ENCODE measurements around the gene SPSB1.

Gene SPSB1

DNA sequence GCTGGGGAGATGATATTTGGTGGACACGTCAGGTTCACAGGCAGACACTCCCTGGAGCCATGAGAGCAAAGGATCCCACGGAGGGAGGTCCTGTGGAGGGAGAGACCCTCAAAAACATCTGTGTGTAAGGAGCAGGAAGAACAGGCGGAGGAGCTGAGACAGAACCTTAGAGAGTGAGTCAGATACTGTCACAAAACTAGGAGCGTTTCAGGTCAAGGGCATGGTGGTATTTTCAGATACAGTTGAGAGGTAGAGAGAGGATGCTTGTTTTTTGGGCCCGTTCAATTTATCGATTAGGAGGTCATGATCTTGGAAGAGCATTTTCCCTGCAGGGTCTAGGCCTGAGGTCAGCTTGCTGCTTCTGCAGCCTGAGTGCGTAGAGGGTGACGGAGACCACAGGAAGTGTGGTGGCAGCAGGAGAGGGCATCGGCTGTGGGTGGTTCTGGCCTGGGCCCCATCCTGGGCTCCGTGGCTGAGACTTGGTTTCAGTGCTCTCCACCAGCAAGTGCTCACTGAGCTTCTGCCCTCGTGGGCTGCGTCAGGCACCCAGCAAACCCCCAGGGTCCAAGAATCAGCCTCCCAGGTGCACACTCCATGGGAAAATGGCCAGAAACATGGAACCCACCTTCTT, 39.9 kb downstream of the SPSB1 start:
- DNase-seq: no peak
- intact Hi-C loops (cut with DNase I): no loop called here

DNA sequence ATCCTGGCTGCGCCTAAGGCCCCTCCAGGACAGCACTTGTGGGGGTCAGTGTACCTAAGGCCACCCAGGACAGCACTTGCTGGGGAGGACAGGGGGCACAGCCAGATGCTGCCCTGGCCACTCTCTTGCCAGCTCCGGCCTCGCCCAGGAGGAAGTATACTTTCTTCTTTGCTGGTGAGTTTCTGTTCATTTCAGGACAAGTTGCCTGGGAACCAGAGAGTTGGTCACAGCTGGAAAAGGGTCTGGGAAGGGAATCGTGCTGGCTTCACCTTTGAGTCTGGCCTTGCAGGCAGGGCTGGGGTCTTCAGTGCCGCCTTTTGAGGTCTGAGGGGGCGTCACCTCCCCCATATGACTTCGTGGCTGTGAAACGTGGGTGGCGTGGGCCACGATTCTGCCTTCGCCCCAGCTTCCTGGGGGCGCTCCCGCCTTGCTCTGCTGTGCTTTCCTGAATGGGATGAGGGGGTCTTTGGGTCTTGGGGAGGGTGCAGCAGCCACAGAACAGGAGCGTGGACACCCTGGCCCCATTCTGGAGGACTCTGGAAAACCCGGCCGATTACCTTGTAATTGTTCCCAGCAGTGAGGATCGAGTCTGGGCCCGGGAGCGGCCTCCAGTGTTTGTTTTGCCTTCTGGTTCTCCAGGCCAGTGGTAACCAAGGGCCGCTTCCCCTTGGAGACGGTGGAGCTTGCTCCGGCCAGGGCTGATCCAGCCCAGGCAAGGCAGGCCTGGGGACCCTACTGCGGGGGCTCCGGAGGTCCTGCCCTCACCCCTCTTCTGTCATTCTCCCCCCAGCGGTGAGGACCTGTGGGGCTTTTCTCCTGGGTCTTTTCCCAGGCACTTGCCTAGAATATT, 45.9 kb downstream of the SPSB1 start:
- DNase-seq: no peak
- intact Hi-C loops (cut with DNase I): no loop called here

DNA sequence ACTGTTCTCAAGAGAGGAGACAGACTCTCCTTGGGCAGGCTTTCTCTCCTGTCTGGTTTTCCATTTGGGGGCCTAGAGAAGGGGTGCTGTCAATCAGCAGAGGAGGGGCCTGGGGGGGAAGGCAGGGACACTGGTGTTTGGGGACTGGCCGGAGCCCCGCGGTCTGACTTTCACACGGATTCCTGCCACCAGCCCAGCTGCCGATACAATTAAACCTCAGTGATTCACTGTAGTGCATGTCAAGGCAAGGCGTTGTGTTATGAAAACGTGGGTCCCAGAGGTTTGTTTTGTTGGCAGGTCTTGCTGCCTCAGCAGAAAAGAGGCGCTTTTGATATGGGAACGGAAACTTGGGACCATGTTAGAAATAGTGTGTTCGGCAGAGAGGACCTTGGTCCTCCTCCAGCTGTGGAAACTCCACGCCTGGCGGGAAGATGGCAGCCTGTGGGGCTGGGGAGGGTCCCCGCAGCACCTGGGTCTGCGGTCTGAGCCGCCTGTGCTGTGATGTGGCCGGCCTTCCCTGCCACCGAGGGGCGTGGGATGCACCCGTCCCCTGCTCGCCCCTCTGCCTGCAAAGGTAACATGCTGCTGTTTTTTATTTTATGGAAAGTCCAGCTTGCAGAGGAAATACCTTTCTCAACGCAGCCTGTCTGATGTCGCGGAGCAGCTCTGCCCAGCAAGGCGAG, 47.6 kb downstream of the SPSB1 start:
- DNase-seq: peak in 1 of 10 donors; percentile 83
- intact Hi-C loops (cut with DNase I): loop anchor here (5.0 kb wide), 1 partner anchor 37 kb away; no protein-coding TSS in a partner anchor

DNA sequence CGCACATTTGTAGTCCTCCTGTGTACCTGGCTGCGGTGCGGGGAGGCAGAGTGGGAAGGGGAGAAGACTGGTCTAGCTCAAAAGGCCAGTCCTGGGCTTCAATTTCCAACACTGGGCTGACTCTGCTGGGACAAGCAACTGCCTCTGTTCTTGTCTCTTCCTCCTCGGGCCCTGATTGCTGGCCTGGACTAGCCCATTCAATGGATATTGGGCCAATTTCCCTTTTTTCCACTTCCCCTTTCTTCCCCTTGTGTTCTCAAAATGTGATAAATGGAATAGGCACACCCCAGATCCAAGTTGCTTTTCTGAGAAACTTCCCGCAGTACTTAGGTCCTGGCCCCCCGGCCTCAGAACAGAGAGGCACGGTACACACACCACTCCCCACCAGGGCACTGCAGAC, 48.2 kb downstream of the SPSB1 start:
- intact Hi-C loops (cut with DNase I): loop anchor here (5.0 kb wide), 1 partner anchor 36 kb away; no protein-coding TSS in a partner anchor
- no peak for DNase-seq

DNA sequence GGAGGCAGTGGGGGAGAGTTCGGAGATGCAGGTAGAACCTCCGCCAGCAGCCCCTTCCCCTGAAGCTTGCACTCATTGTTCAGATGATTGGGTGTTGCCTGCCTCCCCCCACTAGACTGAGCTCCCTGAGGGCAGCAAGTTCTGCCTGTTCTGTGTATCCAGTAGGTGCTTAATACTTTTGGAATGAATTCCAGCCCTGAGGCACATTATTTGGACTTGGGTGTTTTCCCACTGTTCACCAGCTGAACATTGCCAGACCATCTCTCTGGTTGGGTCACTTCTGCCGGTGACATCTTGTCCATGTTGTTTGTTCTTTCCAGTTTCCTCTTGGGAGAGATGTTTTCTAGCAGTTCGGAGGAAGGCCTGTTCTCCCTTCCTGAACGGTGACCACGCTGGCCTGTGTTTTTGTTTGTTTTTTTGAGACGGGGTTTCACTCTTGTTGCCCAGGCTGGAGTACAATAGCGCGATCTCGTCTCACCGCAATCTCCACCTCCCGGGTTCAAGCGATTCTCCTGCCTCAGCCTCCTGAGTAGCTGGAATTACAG, 48.7 kb downstream of the SPSB1 start:
- no peak for DNase-seq
- intact Hi-C loops (cut with DNase I): loop anchor here (5.0 kb wide), 1 partner anchor 36 kb away; no protein-coding TSS in a partner anchor

DNA sequence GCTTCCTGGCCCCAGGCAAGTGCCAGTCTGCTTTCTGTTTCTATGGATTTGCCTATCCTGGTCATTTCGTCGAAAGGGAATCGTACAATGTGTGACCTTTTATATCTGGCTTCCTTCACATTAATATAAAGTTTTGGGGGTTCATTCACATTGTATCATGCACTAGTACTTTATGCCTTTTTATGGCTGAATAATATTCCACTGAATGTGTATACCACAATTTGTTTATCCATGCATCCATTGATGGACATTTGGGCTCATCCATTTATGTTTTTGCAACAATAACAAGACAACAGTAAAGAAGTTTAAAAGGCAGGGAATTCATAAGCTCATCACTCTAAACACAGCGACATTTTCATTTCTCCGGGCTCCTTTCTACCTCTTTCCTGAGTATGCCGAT, 50.6 kb downstream of the SPSB1 start:
- no peak for DNase-seq
- intact Hi-C loops (cut with DNase I): loop anchor here (5.0 kb wide), 1 partner anchor 34 kb away; no protein-coding TSS in a partner anchor

DNA sequence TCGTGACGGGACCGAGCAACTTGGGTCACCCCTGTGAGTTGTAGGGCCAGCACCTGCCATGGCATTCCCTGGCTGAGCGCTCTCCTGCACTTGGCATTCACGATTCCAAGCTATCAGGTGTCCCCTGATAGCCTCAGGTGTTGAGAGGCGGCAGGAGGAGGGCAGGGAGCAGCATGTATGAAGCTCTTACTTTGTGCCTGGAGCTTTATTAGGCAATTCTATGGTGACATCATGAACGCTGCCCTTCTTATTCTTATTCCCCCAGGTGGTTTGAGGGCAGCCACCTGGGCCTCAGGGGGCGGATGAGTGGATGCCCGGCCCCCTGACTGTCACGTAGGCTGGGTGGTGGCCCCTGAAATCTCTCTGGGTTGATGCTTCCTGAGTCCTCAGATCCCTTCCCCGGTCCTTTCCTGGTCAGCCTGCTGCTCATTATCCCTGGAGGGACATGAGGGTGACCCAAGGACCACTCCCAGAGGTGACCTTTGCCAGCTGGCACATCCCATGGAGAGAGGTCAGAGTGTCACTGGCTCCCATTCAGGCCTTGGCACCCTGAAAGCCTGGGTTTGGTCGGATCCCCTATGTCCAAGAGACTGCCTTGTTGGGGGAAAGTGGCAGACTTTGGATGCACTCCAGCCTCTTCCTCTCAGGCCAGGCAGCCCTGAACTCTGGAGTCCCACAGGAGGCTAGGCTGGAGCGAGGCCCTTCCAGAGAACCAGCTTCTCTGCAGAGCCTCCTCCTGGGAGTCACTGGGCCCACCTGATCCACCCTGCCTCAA, 51.9 kb downstream of the SPSB1 start:
- intact Hi-C loops (cut with DNase I): loop anchor here (5.0 kb wide), 1 partner anchor 33 kb away; no protein-coding TSS in a partner anchor
- no peak for DNase-seq

DNA sequence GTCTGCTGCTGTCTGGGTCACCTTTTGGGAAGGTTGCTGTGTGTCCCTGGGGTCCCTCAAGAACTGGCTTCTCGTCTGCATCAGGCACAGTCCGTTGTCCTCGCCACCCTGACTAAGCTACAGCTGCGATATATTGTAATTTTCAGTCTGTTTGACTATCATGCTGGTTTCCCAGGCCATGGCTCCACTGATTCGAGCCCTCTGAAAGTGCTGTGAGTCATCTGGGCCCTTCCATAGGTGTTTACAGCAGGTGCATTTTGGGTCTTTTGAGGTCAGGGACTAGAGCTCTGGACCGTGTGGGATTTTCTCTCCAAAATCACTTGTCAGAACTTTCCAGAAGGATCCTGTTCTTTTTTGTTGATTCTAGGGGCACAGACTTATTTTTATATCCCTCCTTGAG, 52.8 kb downstream of the SPSB1 start:
- intact Hi-C loops (cut with DNase I): no loop called here
- DNase-seq: no peak

DNA sequence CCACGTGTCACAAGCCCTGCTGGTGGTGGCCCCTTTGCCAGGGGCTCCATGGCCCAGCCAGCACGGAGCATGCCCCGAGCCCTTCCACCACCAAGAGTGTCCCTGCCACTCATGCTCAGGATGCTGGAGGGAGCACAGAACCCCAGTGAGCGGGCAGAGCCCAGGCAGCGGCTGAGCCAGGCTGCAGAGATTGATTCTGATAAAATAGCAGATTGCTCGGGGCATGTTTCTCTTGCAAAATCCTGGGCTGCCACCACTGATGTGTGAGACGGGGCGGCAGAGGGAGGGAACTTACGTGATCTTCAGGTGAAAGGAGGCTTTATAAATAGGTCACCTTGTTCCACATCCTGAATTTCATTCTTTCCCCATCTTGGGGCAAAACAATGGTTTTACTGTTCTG, 53.2 kb downstream of the SPSB1 start:
- no peak for DNase-seq
- intact Hi-C loops (cut with DNase I): no loop called here

DNA sequence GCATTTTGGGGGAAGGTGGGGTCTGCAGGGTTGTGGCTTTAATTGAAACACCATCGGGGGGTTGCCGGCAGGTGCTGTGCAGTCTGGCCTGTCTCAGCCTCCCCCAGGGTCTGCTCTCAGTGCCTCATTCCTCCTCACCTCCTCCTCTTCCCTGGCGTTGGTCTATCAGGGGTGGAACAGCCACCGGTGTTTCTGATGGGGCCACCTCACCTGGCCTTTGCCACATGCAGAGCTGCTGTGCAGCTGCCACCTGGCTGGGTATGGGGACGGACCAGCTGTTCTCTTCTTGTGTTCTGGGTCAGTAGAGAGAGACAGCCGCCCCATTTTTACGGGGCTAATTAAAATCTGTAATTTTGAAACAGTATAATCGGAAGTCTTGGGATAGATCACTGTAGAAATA, 53.9 kb downstream of the SPSB1 start:
- intact Hi-C loops (cut with DNase I): no loop called here

DNA sequence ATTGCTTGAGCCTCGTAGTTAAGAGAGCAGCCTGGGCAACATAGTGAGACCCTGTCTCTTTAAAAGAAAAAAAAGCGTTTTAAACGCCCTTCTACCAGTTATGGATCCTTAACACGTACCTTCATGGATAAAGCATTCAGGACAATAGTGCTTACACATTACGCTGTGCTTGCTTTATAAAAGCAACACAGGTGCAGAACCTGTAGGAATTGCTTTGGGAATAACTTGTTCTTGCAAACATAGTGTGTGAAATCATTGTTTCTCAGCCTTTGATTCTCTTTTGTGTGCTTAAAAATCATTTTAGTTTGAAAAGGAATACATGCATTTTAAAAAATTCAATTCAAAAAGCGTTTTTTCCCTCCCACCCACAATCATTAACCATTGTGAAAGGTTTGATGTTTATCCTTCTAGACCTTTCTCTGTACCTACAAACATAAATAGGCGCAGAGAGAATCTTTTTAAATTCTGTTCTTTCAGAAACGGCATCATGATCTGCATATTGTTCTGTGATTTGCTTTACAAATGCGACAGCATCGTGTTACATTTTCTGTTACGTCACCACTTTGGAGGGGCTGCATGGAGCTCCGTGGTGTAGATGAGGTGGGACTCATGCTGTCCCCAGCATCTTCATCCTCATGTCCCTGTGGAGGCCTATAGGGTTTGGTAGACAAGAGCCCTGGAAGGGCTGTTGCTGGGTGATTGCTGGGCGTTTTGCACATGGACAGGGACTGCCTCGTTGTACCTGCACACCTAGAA, 54.6 kb downstream of the SPSB1 start:
- DNase-seq: no peak
- intact Hi-C loops (cut with DNase I): no loop called here

More for the DNA sequence above, 53.9 kb downstream of the SPSB1 start:
- no peak for DNase-seq

DNA sequence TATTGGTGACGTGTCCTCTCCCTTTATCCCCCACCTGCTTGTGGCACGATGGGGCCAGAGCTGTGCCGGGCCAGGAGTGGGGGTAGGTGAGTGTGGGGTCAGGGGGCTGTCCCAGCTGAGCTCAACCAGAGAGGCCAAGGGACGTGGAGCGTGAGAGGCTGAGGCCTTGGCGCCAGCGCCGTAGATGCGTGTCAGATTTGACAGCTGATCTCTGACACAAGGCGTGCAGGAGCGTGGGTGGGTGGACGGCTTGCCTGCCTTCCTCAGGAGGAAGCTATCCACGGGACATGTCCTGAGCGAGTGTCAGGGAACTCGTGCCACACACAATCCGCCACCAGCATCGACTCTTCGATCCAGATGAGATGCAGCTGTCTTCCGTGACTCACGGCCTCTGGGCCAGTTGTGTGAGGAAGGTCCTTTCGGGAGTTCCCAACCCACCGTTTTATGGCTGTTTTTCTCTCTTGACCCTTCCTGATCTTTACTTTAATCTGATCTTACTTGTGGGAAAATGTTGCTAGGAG, 56.7 kb downstream of the SPSB1 start:
- intact Hi-C loops (cut with DNase I): no loop called here
- DNase-seq: no peak

DNA sequence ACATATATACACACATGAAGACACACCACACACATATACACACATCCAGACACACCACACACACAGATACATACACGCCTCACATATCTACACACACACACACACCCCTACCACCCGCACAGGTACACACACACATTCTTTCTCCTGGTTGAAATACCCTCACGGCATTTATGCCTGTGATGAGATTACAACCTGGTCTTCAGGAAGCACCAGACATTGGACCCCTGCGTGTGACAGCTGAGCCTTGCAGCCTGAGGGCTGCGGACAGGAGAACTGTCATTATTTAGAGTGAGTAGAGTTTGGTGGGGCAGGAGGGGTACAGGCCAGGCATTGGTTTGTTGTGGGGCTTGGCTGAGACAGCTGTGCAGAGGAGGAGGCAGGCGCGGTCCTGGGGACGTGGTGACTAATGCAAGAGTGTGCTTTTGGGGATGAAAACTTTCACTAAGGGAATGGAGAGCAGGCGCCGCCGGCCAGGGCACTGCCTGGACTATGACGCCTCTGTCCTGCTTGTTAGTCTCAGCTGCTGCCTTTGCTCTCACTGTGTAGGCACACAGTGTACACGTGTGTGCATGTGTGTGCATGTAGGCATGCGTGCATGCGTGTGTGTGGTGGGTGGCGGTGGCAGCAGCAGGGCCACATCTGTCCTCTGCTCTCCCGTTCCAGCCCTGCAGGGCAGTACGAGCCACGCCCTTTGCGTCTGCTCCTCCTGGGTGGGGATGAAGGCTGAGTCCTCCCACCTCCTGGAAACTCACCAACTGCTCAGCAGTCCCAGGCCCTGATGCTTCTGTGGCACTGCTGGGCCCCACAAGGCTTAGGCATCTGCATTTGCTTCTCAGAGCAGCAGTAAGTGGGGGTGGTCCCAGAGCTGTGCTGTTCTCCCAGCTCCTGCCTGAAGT, 57.6 kb downstream of the SPSB1 start:
- no peak for DNase-seq
- intact Hi-C loops (cut with DNase I): no loop called here

DNA sequence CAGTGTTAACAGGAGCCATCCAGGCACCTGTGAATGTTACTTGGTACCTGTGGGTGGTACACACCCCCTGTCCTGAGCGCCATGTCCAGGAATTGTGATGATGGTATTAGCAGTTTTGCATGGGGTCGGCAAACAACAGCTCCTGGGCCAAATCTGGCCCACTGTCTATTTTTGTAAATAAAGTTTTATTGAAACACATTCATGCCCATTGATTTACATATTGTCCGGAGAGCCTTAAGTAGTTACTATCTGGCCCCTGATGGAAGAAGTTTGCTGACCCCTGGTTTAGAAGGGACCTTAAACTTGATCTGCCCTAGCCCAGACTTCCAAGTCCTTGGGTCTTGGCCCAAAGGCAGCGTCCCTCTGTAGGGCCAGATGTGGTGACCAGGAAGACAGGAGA, 58.3 kb downstream of the SPSB1 start:
- intact Hi-C loops (cut with DNase I): no loop called here
- no peak for DNase-seq

DNA sequence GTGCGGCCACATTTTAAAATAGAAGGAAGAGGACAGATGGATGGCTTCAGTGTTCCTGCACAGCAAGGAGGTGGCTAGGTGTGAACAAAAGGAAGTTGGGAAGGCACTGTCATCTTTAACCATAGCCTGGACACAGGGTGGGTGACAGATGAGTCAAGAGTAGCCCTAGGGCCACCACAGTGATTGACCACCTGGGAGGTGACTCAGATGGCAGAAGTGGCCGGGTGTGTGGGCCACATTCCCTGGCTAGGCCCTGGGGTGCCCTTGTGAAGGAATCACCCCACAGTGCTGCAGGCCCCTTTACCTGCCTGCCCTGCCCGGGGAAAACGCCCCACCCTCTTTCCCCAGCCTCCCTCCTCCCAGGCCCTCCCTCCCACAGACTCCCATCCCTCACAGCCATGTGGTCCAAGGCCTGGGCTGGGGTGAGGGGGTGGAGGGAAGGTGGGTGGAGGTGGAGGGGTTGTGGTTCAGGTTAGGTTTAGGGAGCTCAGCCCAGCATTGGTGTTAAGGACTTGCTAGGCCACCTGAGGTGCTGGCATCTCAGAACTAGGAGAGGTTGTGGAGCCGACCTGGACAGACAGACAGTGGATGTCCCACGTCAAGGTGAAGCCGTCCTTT, 59.1 kb downstream of the SPSB1 start:
- DNase-seq: no peak
- intact Hi-C loops (cut with DNase I): no loop called here

DNA sequence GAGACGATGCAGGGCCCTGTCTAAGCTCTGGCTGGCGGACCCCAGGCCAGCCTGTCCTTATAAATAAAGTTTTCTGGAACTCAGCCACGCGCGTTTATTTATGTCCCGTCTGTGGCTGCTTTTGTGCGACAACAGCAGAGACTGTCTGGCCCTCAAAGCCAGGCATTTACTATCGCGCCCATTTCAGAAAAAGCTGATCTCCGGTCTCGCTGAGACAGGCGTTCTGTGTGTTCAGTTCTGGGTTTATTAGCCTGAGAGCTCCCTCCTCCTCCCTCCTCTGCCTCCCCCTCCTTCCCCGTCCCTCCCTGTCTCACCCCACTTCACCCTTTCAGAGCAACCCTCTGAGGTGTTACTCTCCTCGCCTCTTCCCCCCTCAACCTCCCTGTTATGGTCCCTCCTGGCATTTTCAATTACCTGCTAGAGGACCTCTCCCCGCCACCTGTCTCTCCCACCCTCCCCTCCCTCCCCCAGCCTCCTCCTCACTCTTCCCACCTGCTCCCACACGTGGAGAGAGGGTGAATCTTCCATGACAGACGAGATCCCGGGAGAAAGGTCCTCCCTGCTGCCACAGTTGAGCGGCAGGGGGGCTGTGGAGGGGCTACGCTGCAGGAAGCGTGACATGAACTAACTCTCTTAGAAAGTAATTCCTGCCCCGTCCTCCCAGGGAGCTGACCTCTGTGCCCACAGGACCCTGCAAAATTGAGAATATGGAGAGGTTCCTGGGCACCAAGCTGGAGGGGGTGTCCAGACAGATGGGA, 59.9 kb downstream of the SPSB1 start:
- intact Hi-C loops (cut with DNase I): no loop called here
- DNase-seq: peak in 2 of 10 donors; percentile 33 to 38

DNA sequence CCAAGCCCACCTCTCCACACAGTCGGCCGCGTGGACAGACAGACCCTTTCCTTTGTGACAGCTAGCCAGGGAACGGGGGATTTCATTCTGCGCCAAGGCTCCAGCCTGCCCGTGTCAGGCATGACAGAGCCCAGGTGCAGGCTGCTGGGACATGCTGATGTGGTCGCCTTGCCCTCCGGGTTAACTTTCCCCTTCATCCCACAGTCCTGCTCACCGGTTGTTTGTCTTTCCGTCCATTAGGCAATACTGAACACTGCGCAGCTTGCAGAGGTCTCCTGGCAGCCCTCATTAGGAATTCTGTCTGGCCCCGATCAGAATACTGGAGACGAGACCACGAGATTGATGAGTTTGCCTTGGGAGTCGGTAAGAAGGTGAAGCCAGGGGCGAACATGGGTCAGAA, 62.8 kb downstream of the SPSB1 start:
- intact Hi-C loops (cut with DNase I): no loop called here
- no peak for DNase-seq
